ENCODE results near the gene PARL. TPM values are rescaled to one million over a fixed set of nuclear protein-coding genes. Genes with fewer than 3 reads are reported as not detected.

The PARL gene
- total and polyA plus RNA-seq, 2 donors (not counting 3 experiments of a cell fraction or from before 2014, with no cell fraction given) = 38.8 to 48.1 TPM

DNA sequence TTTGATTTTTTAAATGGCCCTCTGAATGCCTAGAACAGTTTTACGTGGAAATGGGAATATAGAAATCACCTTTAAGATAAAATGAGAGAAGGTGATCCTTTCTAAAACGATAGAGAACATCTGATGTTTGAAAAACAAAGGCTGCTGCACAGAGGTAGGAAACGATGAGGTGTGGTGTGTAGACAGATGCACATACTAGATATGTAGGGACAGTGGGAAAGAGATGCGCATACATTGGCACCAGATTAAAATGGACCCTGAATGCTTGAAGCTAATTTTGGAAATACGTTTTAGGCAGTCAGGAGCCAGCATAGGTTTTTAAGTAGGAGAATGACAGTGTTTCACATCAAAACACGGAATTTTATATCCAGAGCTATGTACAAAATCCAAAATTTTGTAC is 88.3 kb downstream of the PARL start:
- ChIA-PET CTCF (no interaction called here), POLR2A (no interaction called here)
- Histone ChIP-seq H3K4me2 (ENCODE audit: insufficient read depth, low read length) (no peak overlapping the region), H3K9ac (replicated peaks; ENCODE audit: extremely low read depth, insufficient read depth, low read length) (no peak overlapping the region), H4K20me1 (replicated peaks; ENCODE audit: control insufficient read depth, extremely low read depth, insufficient read depth, low read length) (no peaks in the 10 kb centered on the region), H3K27me3 (ENCODE audit: control insufficient read depth in 2 of 2, insufficient read depth in 2 of 2, low read length in 2 of 2) (no peaks in the 10 kb centered on the region), H2AFZ (ENCODE audit: low read depth, low read length) (no peak overlapping the region), H3K9me1 (replicated peaks; ENCODE audit: control insufficient read depth, extremely low read depth, insufficient read depth, low read length) (no peaks in the 10 kb centered on the region), H3K79me2 (ENCODE audit: control insufficient read depth, insufficient read depth, low read length) (no peaks in the 10 kb centered on the region), H3K27ac (ENCODE audit: insufficient read depth, low read depth, low read length) (no peak overlapping the region), H3K4me3 (replicated peaks in 1 of 3; ENCODE audit: insufficient read depth in 1 of 3, low read depth in 1 of 3, low read length in 3 of 3) (no peak overlapping the region), H3K36me3 (ENCODE audit: control insufficient read depth in 2 of 2, extremely low read depth in 1 of 2, insufficient read depth in 2 of 2, low read length in 2 of 2) (peaks cover 14 to 25% of the 10 kb centered on the region in 2 experiments), H3K9me3 (replicated peaks; ENCODE audit: control insufficient read depth, insufficient read depth, low read length) (no peaks in the 10 kb centered on the region), H3K4me1 (ENCODE audit: control insufficient read depth, extremely low read depth, insufficient read depth, low read length) (no peaks in the 10 kb centered on the region)
- intact Hi-C loops (cut with micrococcal nuclease) (no loop called here), dilution Hi-C loops (cut with MboI; ENCODE audit: extremely low pct_ligation_motif_present, low sequenced_read_pairs) (no loop called here)
- TF ChIP-seq MAX (IDR thresholded peaks at IDR 0.05; ENCODE audit: insufficient read depth, insufficient read length) (no peak), POLR2A (IDR thresholded peaks at IDR 0.05; ENCODE audit: low read depth, low read length) (no peak), FOS (IDR thresholded peaks at IDR 0.05; ENCODE audit: borderline replicate concordance, insufficient read depth, low read length) (no peak), JUN (IDR thresholded peaks at IDR 0.05; ENCODE audit: borderline replicate concordance, insufficient read depth, insufficient read length, low read depth) (no peak), CTCF (IDR thresholded peaks at IDR 0.05; ENCODE audit: extremely low read depth in 1 of 2, insufficient read depth in 1 of 2, low read depth in 1 of 2, low read length in 2 of 2) (no peak), GATA2 (IDR thresholded peaks at IDR 0.05; ENCODE audit: insufficient read depth, insufficient read length, low read depth, low read length) (no peak), EZH2 (IDR thresholded peaks at IDR 0.05; ENCODE audit: borderline replicate concordance, low read depth, low read length, severe bottlenecking) (no peak), MYC (IDR thresholded peaks at IDR 0.05; ENCODE audit: low read depth, low read length) (no peak), POLR2AphosphoS5 (IDR thresholded peaks at IDR 0.05; ENCODE audit: insufficient read depth, low read depth, low read length) (no peak)
- DNase-seq (ENCODE audit: low read depth, low spot score) (no peak), FAIRE-seq (no peak)
- BruUV-seq (replicated peaks) = no TSS peak

All from endothelial cell of umbilical vein (primary cell).